ENCODE results near the gene PTPN1. TPM values are rescaled to one million over a fixed set of nuclear protein-coding genes. Genes with fewer than 3 reads are reported as not detected.

PTPN1 gene
- polyA plus RNA-seq, 3 donors, result 12.4 to 21.4 (median 19.1) TPM

- no peak overlapping the region for H3K4me3 ChIP-seq (replicated peaks in 1 of 3; ENCODE audit: low read depth in 2 of 3, low read length in 3 of 3)
- intact Hi-C loops (cut with micrococcal nuclease), result loop anchor here in 1 of 2 donors (10.0 kb wide), 1 partner anchor 46 kb away; no protein-coding TSS in a partner anchor
- 58% methylated on average over 2 of the region's 7 CpGs for WGBS (ENCODE audit: insufficient coverage)
- Mint-ChIP-seq H3K4me3 (peak overlapping the region in 1 of 2 donors; percentile 16), H3K27ac (peak overlapping the region; percentile 86 to 92 (median 90)), H3K4me1 (peaks cover 86% of the 10 kb centered on the region), H3K9me3 (peaks cover 0 to 2% (median 0%) of the 10 kb centered on the region in 7 donors), H3K36me3 (peaks cover 8 to 17% of the 10 kb centered on the region in 2 donors), H3K27me3 (ENCODE audit: low read depth in 3 of 3) (no peaks in the 10 kb centered on the region)
- H3K27ac ChIP-seq (ENCODE audit: low read depth in 1 of 2, low read length in 2 of 2), result peak overlapping the region; percentile 34 to 88
- TF ChIP-seq CTCF (IDR thresholded peaks at IDR 0.05), result no peak
- no peak for DNase-seq
- H3K9ac ChIP-seq (ENCODE audit: insufficient read depth, low read length, poor library complexity, severe bottlenecking), result no peak overlapping the region
- H4K20me1 ChIP-seq (ENCODE audit: insufficient read depth, low read length), result peaks cover 54% of the 10 kb centered on the region
- H3K4me1 ChIP-seq (ENCODE audit: control insufficient read depth in 1 of 2, insufficient read depth in 2 of 2, low read length in 2 of 2), result peaks cover 84 to 97% of the 10 kb centered on the region in 2 donors
- no peak overlapping the region for H3K4me2 ChIP-seq (replicated peaks; ENCODE audit: extremely low read depth, low read length, poor library complexity, severe bottlenecking)
- no peaks in the 10 kb centered on the region for H3K36me3 ChIP-seq (replicated peaks in 1 of 2; ENCODE audit: control insufficient read depth in 1 of 2, insufficient read depth in 2 of 2, low read length in 2 of 2)
- peaks cover 94% of the 10 kb centered on the region for H3K79me2 ChIP-seq (ENCODE audit: insufficient read depth, low read length)
- no peaks in the 10 kb centered on the region for H3K9me3 ChIP-seq (replicated peaks in 1 of 2; ENCODE audit: control insufficient read depth in 1 of 2, insufficient read depth in 1 of 2, low read length in 2 of 2)
- H3K27me3 ChIP-seq (ENCODE audit: control insufficient read depth in 2 of 2, insufficient read depth in 2 of 2, low read length in 2 of 2), result no peaks in the 10 kb centered on the region
- H2AFZ ChIP-seq (ENCODE audit: insufficient read depth, low read depth, low read length, poor library complexity, severe bottlenecking), result no peak overlapping the region
Observed at GRCh38 chr20:50520222-50520880, 10.2 kb downstream of the PTPN1 start.

DNA sequence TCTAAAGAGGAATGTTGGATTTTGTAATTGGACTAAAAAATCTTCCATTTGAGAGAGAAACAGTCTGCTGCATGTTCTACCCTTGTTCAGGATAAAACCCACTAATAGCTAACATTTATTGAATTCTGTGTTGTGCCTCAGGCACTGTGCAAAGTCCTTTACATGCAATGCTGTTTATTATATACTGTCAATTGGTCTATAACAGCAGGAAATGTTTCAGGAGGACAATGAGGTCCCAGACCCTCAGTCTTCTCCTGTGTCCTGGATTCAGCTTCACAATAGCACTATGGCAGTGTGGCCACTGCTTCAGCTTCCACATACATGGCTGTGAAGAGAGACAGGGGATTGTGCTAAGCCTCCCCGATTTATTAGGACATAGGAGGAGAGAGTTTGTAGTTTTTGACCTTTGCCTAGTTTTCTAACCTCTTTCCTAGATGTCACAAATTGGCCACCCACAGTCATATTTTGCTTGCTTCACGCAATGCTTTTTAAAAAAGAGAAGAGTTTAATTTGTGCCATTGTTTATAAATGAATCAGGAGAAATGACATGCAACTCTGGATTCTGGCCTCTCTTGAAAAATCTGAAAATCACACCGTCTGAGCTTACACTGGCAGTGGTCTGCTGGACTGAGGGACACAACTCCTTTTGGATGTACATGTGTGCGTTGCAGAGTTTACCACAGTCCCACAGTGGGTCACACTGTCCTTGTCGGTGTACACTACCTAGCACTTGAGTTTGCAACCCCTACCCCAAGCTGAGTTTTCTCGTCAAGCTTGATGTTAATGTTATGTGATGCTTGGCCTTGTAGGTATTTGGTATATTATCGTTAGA, 11.3 kb downstream of the PTPN1 start:
- no peak overlapping the region for H3K4me2 ChIP-seq (replicated peaks; ENCODE audit: extremely low read depth, low read length, poor library complexity, severe bottlenecking)
- peaks cover 77 to 97% of the 10 kb centered on the region in 2 donors for H3K4me1 ChIP-seq (ENCODE audit: control insufficient read depth in 1 of 2, insufficient read depth in 2 of 2, low read length in 2 of 2)
- H3K9me3 ChIP-seq (replicated peaks in 1 of 2; ENCODE audit: control insufficient read depth in 1 of 2, insufficient read depth in 1 of 2, low read length in 2 of 2), result no peaks in the 10 kb centered on the region
- H4K20me1 ChIP-seq (ENCODE audit: insufficient read depth, low read length), result peaks cover 65% of the 10 kb centered on the region
- 93% methylated on average over 3 of the region's 7 CpGs for WGBS (ENCODE audit: insufficient coverage)
- H3K36me3 Mint-ChIP-seq, result peaks cover 8 to 17% of the 10 kb centered on the region in 2 donors
- H3K4me3 Mint-ChIP-seq, result no peak overlapping the region
- H3K4me3 ChIP-seq (replicated peaks in 1 of 3; ENCODE audit: low read depth in 2 of 3, low read length in 3 of 3), result no peak overlapping the region
- no peaks in the 10 kb centered on the region for H3K27me3 ChIP-seq (ENCODE audit: control insufficient read depth in 2 of 2, insufficient read depth in 2 of 2, low read length in 2 of 2)
- no peak for DNase-seq
- intact Hi-C loops (cut with micrococcal nuclease), result loop anchor here in 1 of 2 donors (10.0 kb wide), 1 partner anchor 47 kb away; no protein-coding TSS in a partner anchor
- no peak for TF ChIP-seq CTCF (IDR thresholded peaks at IDR 0.05)
- H3K9me3 Mint-ChIP-seq, result peaks cover 0 to 2% (median 0%) of the 10 kb centered on the region in 7 donors
- no peaks in the 10 kb centered on the region for H3K36me3 ChIP-seq (replicated peaks in 1 of 2; ENCODE audit: control insufficient read depth in 1 of 2, insufficient read depth in 2 of 2, low read length in 2 of 2)
- peaks cover 75% of the 10 kb centered on the region for H3K4me1 Mint-ChIP-seq
- H3K27ac Mint-ChIP-seq, result peak overlapping the region in 2 of 7 donors; percentile 43 to 59
- H3K27me3 Mint-ChIP-seq (ENCODE audit: low read depth in 3 of 3), result no peaks in the 10 kb centered on the region
- H2AFZ ChIP-seq (ENCODE audit: insufficient read depth, low read depth, low read length, poor library complexity, severe bottlenecking), result no peak overlapping the region
- peaks cover 96% of the 10 kb centered on the region for H3K79me2 ChIP-seq (ENCODE audit: insufficient read depth, low read length)
- no peak overlapping the region for H3K9ac ChIP-seq (ENCODE audit: insufficient read depth, low read length, poor library complexity, severe bottlenecking)
- H3K27ac ChIP-seq (ENCODE audit: low read depth in 1 of 2, low read length in 2 of 2), result peak overlapping the region in 1 of 2 donors; percentile 88
